ENCODE measurements around the gene LIN54. TPM values are rescaled to one million over a fixed set of nuclear protein-coding genes. Genes with fewer than 3 reads are reported as not detected.

Gene LIN54
- total RNA-seq, 1 donor = 14.8 TPM

GRCh38 chr4:83002329-83002728 lies 8.3 kb downstream of the LIN54 start:
- H3K27ac ChIP-seq (ENCODE audit: low read depth, low read length) = no peak overlapping the region
- H3K27me3 ChIP-seq (ENCODE audit: insufficient read depth, low read length) = no peaks in the 10 kb centered on the region
- H3K79me2 ChIP-seq (ENCODE audit: insufficient read depth, low read length) = peaks cover 87% of the 10 kb centered on the region
- H3K4me3 ChIP-seq (ENCODE audit: insufficient read depth, low read length) = no peak overlapping the region
- TF ChIP-seq CTCF (IDR thresholded peaks at IDR 0.05; ENCODE audit: extremely low read depth, low read depth, low read length) = no peak
- DNase-seq (ENCODE audit: insufficient read length, low spot score, missing footprints) = no peak
- no peak overlapping the region for H3K4me2 ChIP-seq (ENCODE audit: insufficient read depth, low read length)
- no peak overlapping the region for H2AFZ ChIP-seq (ENCODE audit: low read length)
- H3K9me3 ChIP-seq (ENCODE audit: low read depth, low read length) = no peaks in the 10 kb centered on the region
- no peaks in the 10 kb centered on the region for H3K36me3 ChIP-seq (ENCODE audit: insufficient read depth, low read length)
- peaks cover 2% of the 10 kb centered on the region for H4K20me1 ChIP-seq (ENCODE audit: insufficient read depth, low read length)
- H3K4me1 ChIP-seq (ENCODE audit: insufficient read depth, low read length) = no peaks in the 10 kb centered on the region

- no peaks in the 10 kb centered on the region for H3K4me1 ChIP-seq (ENCODE audit: insufficient read depth, low read length)
- H4K20me1 ChIP-seq (ENCODE audit: insufficient read depth, low read length) = peaks cover 2% of the 10 kb centered on the region
- H3K4me3 ChIP-seq (ENCODE audit: insufficient read depth, low read length) = no peak overlapping the region
- no peak for DNase-seq (ENCODE audit: insufficient read length, low spot score, missing footprints)
- peaks cover 75% of the 10 kb centered on the region for H3K79me2 ChIP-seq (ENCODE audit: insufficient read depth, low read length)
- H3K27ac ChIP-seq (ENCODE audit: low read depth, low read length) = no peak overlapping the region
- H3K4me2 ChIP-seq (ENCODE audit: insufficient read depth, low read length) = no peak overlapping the region
- H3K9me3 ChIP-seq (ENCODE audit: low read depth, low read length) = no peaks in the 10 kb centered on the region
- no peak for TF ChIP-seq CTCF (IDR thresholded peaks at IDR 0.05; ENCODE audit: extremely low read depth, low read depth, low read length)
- H3K36me3 ChIP-seq (ENCODE audit: insufficient read depth, low read length) = no peaks in the 10 kb centered on the region
- H2AFZ ChIP-seq (ENCODE audit: low read length) = no peak overlapping the region
- H3K27me3 ChIP-seq (ENCODE audit: insufficient read depth, low read length) = no peaks in the 10 kb centered on the region
Observed at GRCh38 chr4:82998898-82999297, 11.7 kb downstream of the LIN54 start.

GRCh38 chr4:82994834-82995233 lies 15.8 kb downstream of the LIN54 start:
- TF ChIP-seq CTCF (IDR thresholded peaks at IDR 0.05; ENCODE audit: extremely low read depth, low read depth, low read length) = no peak
- Histone ChIP-seq H3K4me1 (ENCODE audit: insufficient read depth, low read length) (peaks cover 4% of the 10 kb centered on the region), H3K9me3 (ENCODE audit: low read depth, low read length) (no peaks in the 10 kb centered on the region), H3K27ac (ENCODE audit: low read depth, low read length) (no peak overlapping the region), H3K36me3 (ENCODE audit: insufficient read depth, low read length) (no peaks in the 10 kb centered on the region), H3K4me2 (ENCODE audit: insufficient read depth, low read length) (no peak overlapping the region), H3K79me2 (ENCODE audit: insufficient read depth, low read length) (peaks cover 65% of the 10 kb centered on the region), H3K27me3 (ENCODE audit: insufficient read depth, low read length) (no peaks in the 10 kb centered on the region), H3K4me3 (ENCODE audit: insufficient read depth, low read length) (no peak overlapping the region), H4K20me1 (ENCODE audit: insufficient read depth, low read length) (no peaks in the 10 kb centered on the region), H2AFZ (ENCODE audit: low read length) (no peak overlapping the region)
- no peak for DNase-seq (ENCODE audit: insufficient read length, low spot score, missing footprints)

DNA sequence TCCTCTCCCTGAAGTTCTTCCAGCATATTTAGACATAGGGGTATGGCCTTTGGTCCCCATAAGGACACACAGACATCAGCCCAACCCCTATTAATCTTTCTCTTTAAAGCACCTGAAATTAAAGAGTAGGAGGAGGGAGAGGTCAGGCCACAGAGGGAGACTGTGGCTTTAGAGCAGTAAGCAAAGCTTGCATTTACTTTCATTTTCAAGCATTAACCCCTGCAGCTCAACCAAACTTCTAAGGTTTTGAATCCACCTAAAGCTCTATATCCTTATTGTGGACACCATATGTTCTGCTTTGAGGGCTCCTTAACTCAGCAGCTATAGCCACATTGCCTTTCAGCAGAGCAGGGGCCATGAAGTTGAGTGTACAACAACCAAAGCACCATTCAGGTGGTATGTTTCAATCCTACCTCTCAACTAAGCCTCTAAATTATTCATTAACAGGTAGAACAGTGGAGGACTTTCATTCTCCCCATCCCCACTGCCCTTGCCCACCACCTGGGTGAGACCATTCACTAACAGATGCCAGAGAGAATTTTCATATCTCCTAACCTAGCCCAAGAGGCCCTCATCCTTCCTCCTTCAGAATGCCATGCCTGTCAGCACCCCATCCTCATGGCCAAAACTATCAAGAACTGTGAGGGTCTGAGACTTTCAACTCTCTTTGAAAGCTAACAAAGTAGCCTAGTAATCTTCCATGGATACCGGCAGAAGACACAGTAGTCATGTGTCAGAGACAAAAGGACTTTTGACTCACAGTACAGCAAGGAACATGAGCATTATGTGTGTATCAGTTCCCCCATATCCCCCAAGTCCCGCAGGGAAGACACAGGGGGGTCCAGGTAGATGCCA lies 20.8 kb downstream of the LIN54 start:
- no peak for TF ChIP-seq CTCF (IDR thresholded peaks at IDR 0.05; ENCODE audit: extremely low read depth, low read depth, low read length)
- no peaks in the 10 kb centered on the region for H3K27me3 ChIP-seq (ENCODE audit: insufficient read depth, low read length)
- H3K4me3 ChIP-seq (ENCODE audit: insufficient read depth, low read length) = peak overlapping the region; percentile 51
- no peaks in the 10 kb centered on the region for H4K20me1 ChIP-seq (ENCODE audit: insufficient read depth, low read length)
- H3K79me2 ChIP-seq (ENCODE audit: insufficient read depth, low read length) = peaks cover 66% of the 10 kb centered on the region
- H3K4me1 ChIP-seq (ENCODE audit: insufficient read depth, low read length) = peaks cover 16% of the 10 kb centered on the region
- H3K9me3 ChIP-seq (ENCODE audit: low read depth, low read length) = no peaks in the 10 kb centered on the region
- H3K27ac ChIP-seq (ENCODE audit: low read depth, low read length) = peak overlapping the region; percentile 21
- peak; percentile 79 for DNase-seq (ENCODE audit: insufficient read length, low spot score, missing footprints)
- no peaks in the 10 kb centered on the region for H3K36me3 ChIP-seq (ENCODE audit: insufficient read depth, low read length)
- H3K4me2 ChIP-seq (ENCODE audit: insufficient read depth, low read length) = peak overlapping the region; percentile 76
- H2AFZ ChIP-seq (ENCODE audit: low read length) = peak overlapping the region; percentile 52

Measured in osteoblast (primary cell).